Testis (tissue), 2 donors: ENCODE data around the gene GSTCD.
"Not testable (repeated sequence)": the region's sequence is repeated elsewhere in the genome, so short reads cannot be mapped to it uniquely, and the experiment has no call there.

Source experiments
- POLR2A ChIP-seq: fragments of 450-650 bp; IDR thresholded peaks from one replicate; pipeline ENCODE4 v1.6.1; 2017; ENCODE audit warnings: antibody characterized with exemption, mild to moderate bottlenecking, moderate library complexity
- TF ChIP-seq, protein P1 (sequence below), 3 experiments: fragments of 450-650 bp in 2 of 3; fragments of 200-600 bp in 1 of 3; sonication (generic) in 1 of 3; IDR thresholded peaks; one replicate each; pipeline ENCODE4 v1.5.1; 2016 to 2019; ENCODE audit warnings: antibody characterized with exemption in 3 of 3, mild to moderate bottlenecking in 2 of 3, moderate library complexity in 1 of 3

DNA sequence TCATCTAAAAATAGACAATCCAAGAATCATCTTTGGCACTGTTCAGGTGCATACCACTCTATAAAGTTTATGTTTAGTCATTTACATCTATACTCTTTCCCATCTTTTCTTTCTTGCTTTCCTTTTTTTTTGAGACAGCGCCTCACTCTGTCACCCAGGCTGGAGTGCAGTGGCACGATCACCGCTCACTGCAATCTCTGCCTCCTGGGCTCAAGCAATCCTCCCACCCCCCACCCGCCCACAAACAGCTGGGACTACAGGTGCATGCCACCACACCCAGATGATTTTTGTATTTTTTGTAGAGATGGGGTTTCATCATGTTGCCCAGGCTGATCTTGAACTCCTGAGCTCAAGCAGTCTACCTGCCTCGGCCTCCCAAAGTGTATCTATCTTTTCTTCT, 13.8 kb upstream of the GSTCD start:
- TF ChIP-seq, protein P1, sequence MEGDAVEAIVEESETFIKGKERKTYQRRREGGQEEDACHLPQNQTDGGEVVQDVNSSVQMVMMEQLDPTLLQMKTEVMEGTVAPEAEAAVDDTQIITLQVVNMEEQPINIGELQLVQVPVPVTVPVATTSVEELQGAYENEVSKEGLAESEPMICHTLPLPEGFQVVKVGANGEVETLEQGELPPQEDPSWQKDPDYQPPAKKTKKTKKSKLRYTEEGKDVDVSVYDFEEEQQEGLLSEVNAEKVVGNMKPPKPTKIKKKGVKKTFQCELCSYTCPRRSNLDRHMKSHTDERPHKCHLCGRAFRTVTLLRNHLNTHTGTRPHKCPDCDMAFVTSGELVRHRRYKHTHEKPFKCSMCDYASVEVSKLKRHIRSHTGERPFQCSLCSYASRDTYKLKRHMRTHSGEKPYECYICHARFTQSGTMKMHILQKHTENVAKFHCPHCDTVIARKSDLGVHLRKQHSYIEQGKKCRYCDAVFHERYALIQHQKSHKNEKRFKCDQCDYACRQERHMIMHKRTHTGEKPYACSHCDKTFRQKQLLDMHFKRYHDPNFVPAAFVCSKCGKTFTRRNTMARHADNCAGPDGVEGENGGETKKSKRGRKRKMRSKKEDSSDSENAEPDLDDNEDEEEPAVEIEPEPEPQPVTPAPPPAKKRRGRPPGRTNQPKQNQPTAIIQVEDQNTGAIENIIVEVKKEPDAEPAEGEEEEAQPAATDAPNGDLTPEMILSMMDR (IDR thresholded peaks at IDR 0.05), result not testable (repeated sequence)
- not testable (repeated sequence) for TF ChIP-seq POLR2A
